RWPE2 (cell line): ENCODE measurements around the gene MMP14.
A peak's percentile ranks its signal among the peaks of the same experiment; 100 is the strongest.
"Not testable (repeated sequence)": the region's sequence is repeated elsewhere in the genome, so short reads cannot be mapped to it uniquely, and the experiment has no call there.

Source experiments
- ATAC-seq: fragments of 200-7000 bp; cut with Tn5 transposase; 3 replicates; pipeline ENCODE4 v1.9.1; 2021; ENCODE audit warnings: low read depth
- DNase-seq: peaks from one replicate; pipeline ENCODE4 v3.0.0-alpha.2; 2020; ENCODE audit warnings: low spot score
- H3K27ac ChIP-seq: fragments of 450-650 bp; 2 replicates; pipeline ENCODE4 v1.5.1; 2017; ENCODE audit warnings: mild to moderate bottlenecking; ENCODE audit not compliant: poor library complexity, severe bottlenecking
- H3K27me3 ChIP-seq: fragments of 250-450 bp; sonication (Bioruptor Pico); 2 replicates; pipeline ENCODE4 v1.5.1; 2021; ENCODE audit warnings: mild to moderate bottlenecking, moderate library complexity; ENCODE audit not compliant: insufficient read depth, poor library complexity, severe bottlenecking
- H3K36me3 ChIP-seq: fragments of 250-450 bp; sonication (Bioruptor Pico); 2 replicates; pipeline ENCODE4 v1.5.1; 2020; ENCODE audit warnings: low read depth, mild to moderate bottlenecking, moderate library complexity
- H3K4me1 ChIP-seq: fragments of 250-450 bp; sonication (Bioruptor Pico); 2 replicates; pipeline ENCODE4 v1.5.1; 2021; ENCODE audit warnings: mild to moderate bottlenecking, moderate library complexity; ENCODE audit not compliant: insufficient read depth, poor library complexity, severe bottlenecking
- H3K4me3 ChIP-seq: fragments of 250-450 bp; sonication (Bioruptor Pico); 2 replicates; pipeline ENCODE4 v1.5.1; 2021; ENCODE audit warnings: mild to moderate bottlenecking, moderate library complexity; ENCODE audit not compliant: severe bottlenecking
- H3K9me3 ChIP-seq: fragments of 250-450 bp; sonication (Bioruptor Pico); 2 replicates; pipeline ENCODE4 v1.5.1; 2021; ENCODE audit warnings: mild to moderate bottlenecking, moderate library complexity; ENCODE audit not compliant: severe bottlenecking
- TF ChIP-seq, protein P1 (sequence below): fragments of 450-650 bp; IDR thresholded peaks from one replicate; pipeline ENCODE4 v1.5.1; 2017; ENCODE audit warnings: mild to moderate bottlenecking, moderate library complexity; ENCODE audit not compliant: poor library complexity, severe bottlenecking

Gene MMP14

DNA sequence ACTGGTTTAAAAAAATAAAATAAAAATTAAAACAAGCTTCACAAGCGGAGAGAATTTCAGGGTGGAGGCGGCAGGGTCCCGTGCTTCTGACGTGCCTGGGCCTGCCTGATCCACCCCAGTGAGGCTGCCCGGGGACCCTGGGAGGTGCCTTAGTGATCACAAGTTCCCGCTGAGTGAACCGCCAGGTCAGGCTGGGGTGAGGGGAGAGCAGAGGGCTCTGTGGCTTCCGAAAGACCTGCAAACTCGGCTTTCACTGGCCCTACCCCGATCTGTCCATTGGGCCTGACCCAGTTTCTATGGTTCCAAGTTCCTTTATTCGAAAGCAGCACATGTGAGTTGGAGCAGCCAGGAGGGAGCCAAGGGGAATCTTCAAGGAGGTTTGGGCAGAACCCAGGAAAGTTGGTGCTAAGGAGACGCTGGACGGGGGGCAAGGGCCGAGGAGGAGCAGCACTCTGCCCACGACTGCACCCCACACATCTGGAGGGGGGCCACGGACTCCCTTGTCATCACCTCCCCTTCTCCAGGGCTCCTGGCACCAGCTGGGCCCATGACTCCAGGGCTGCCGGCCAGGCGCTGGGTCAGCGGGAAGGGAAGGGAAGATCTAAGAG is 12.9 kb downstream of the MMP14 start:
- Histone ChIP-seq H3K4me3 (no peak overlapping the region), H3K9me3 (no peaks in the 10 kb centered on the region), H3K27me3 (no peaks in the 10 kb centered on the region), H3K27ac (peak overlapping the region; percentile 97), H3K36me3 (peaks cover 25% of the 10 kb centered on the region), H3K4me1 (peaks cover 66% of the 10 kb centered on the region)
- TF ChIP-seq, protein P1, sequence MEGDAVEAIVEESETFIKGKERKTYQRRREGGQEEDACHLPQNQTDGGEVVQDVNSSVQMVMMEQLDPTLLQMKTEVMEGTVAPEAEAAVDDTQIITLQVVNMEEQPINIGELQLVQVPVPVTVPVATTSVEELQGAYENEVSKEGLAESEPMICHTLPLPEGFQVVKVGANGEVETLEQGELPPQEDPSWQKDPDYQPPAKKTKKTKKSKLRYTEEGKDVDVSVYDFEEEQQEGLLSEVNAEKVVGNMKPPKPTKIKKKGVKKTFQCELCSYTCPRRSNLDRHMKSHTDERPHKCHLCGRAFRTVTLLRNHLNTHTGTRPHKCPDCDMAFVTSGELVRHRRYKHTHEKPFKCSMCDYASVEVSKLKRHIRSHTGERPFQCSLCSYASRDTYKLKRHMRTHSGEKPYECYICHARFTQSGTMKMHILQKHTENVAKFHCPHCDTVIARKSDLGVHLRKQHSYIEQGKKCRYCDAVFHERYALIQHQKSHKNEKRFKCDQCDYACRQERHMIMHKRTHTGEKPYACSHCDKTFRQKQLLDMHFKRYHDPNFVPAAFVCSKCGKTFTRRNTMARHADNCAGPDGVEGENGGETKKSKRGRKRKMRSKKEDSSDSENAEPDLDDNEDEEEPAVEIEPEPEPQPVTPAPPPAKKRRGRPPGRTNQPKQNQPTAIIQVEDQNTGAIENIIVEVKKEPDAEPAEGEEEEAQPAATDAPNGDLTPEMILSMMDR: no peak
- peak; percentile 80 for DNase-seq
- peak; percentile 2; the same call in 1 of the 3 replicates for ATAC-seq

DNA sequence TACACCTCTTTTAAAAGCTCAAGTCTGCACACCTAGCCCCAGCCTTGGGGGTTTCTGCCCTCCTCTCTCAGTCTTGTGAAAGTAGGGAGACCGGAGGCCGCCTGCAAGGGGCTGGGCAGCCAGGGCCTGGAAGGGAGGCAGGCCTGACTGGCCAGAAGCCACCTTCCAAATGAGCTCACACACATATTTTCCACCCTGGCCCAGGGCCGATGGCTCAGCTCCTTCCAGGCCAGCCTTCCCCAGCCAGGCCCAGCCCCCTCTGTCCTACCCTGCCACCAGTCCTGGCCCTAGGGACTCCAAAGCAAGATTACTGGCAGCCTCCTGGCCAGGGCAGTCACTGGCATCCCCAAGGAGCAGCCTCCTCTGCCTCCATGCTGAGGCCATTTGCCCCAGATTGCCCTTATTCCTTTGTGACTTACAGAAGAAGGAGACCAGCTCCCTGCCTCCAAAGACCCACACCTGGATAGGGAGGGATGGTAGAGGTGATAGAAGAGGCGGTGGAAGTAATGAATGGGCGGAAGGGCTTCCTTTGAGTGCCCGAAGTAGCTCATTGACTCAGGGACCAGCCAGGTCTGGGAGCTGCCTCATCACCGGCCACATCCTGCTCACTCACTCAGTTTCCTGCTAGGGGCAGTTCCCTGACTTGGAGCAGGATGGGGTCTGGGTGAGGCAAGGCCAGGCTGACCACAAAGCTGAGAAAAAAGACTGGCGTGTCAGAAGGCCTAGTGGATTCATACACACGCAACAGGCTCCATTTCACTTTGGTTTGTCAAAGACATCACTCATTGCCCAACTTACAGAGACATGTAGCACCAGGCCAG is 14.8 kb downstream of the MMP14 start:
- ATAC-seq (peak; percentile 62), DNase-seq (peak; percentile 91)
- Histone ChIP-seq H3K9me3 (no peaks in the 10 kb centered on the region), H3K4me3 (no peak overlapping the region), H3K27me3 (no peaks in the 10 kb centered on the region), H3K36me3 (peaks cover 8% of the 10 kb centered on the region), H3K4me1 (peaks cover 65% of the 10 kb centered on the region), H3K27ac (peak overlapping the region; percentile 97)
- TF ChIP-seq, protein P1: no peak

DNA sequence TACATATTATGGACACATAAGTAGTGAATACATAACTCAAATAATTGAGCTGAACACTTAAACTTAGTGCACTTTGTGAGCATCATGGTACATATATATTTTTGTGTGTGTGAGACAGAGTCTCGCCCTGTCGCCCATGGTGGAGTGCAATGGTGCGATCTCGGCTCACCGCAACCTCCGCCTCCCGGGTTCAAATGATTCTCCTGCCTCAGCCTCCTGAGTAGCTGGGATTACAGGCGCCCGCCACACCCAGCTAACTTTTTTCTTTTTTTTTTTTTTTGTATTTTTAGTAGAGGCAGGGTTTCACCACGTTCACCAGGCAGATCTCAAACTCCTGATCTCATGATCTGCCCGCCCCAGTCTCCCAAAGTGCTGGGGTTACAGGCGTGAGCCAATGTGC is 15.8 kb downstream of the MMP14 start:
- Histone ChIP-seq H3K4me1 (peaks cover 55% of the 10 kb centered on the region), H3K27ac (peak overlapping the region; percentile 97)
- DNase-seq: peak; percentile 4
- H3K4me3 ChIP-seq, H3K27me3 ChIP-seq, H3K36me3 ChIP-seq, H3K9me3 ChIP-seq, ATAC-seq: not testable (repeated sequence)

DNA sequence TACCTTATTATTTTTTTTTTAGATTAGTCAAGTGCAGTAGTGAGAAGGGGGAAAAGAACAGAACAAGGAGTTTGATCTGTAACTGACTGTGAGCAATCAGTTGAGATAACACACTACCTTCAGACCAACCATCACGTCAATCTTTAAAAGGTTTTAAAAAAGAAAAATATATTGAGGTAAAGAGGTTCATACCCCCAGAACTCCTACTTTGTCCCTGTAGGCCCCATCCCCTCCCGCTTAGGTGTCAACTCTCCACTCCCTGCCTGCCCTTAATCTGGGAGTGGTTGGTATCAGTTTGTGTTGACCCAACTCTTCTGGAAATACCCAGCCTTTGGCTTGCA is 16.2 kb downstream of the MMP14 start:
- DNase-seq: peak; percentile 28
- H3K36me3 ChIP-seq: no peaks in the 10 kb centered on the region
- no peak overlapping the region for H3K4me3 ChIP-seq
- ATAC-seq: no peak
- peaks cover 54% of the 10 kb centered on the region for H3K4me1 ChIP-seq
- H3K27me3 ChIP-seq: no peaks in the 10 kb centered on the region
- no peaks in the 10 kb centered on the region for H3K9me3 ChIP-seq
- TF ChIP-seq, protein P1: no peak
- H3K27ac ChIP-seq: peak overlapping the region; percentile 97

DNA sequence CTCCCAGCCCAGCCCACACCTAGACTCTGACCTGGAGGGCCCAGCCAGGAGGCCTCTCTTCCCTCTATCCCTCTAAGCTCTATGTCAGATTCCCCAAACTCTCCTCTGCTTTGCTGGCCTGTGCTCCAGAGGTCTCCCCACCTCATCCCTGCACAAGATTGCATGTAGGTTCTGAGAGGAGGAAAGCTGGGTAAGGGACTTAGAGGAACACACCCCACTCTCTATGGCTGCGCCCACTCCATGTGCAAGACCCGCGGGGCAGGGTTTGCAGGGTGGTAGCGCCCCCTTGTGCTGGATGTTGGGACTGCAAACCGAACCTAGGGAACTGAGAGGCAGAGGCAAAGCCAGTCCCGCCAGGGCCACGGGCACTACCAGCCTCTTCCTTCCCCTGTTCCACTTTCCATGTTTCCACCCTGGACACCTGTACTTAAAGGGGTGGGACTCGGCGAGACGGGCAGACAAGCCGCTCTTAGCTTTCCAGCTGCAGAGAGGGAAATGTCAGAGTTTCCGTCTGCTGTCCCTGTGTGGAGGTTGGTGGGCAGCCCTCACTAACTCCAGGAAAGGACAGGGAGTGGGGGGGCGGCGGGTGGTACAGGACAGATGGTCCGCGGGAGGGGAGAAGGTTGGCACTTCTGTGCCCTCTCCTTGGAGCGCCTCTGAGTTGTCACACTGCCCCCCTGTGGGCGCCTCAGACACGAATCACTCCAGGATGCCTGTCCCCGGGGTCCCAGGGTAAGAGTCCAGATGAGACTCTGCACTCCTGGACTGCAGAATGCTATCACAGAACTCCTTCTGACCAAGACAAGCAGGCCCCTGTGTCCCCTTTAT is 16.8 kb downstream of the MMP14 start:
- Histone ChIP-seq H3K9me3 (no peaks in the 10 kb centered on the region), H3K27ac (peak overlapping the region; percentile 97), H3K36me3 (no peaks in the 10 kb centered on the region), H3K4me1 (peaks cover 48% of the 10 kb centered on the region), H3K4me3 (peak overlapping the region; percentile 15), H3K27me3 (no peaks in the 10 kb centered on the region)
- TF ChIP-seq, protein P1: peak; percentile 99
- ATAC-seq (peak; percentile 44), DNase-seq (peak; percentile 85)

DNA sequence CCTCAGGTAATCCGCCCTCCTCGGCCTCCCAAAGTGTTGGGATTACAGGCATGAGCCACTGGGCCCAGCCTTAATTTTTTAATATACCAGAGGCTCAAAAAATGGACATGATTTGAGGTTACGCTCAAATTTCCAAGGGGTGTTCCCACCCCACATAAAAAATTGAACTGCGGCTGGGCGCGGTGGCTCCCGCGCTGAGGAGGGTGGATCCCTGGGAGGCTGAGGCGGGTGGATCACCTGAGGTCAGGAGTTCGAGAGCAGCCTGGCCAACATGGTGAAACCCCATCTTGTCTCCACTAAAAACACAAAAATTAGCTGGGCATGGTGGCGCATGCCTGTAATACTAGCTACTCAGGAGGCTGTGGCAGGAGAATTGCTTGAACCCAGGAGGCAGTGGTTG is 17.9 kb downstream of the MMP14 start:
- H3K36me3 ChIP-seq, H3K27ac ChIP-seq, H3K9me3 ChIP-seq, H3K27me3 ChIP-seq, ATAC-seq, H3K4me3 ChIP-seq: not testable (repeated sequence)
- DNase-seq: peak; percentile 11
- H3K4me1 ChIP-seq: peaks cover 37% of the 10 kb centered on the region
